Sigmoid colon (tissue), 4 donors: ENCODE data around the gene CKAP5.

ENCODE experiments used
- CTCF ChIP-seq, 4 experiments: fragments of 450-650 bp in 3 of 4; fragments of 200-600 bp in 1 of 4; IDR thresholded peaks; one replicate each; pipeline ENCODE4 v1.5.1; 2016 to 2019; ENCODE audit warnings: antibody characterized with exemption in 4 of 4, mild to moderate bottlenecking in 3 of 4, moderate library complexity in 2 of 4
- EP300 ChIP-seq, 4 donors: sonication (generic); formaldehyde crosslinking; IDR thresholded peaks; one replicate each; pipeline ENCODE4 v1.6.1; 2017; ENCODE audit warnings: antibody characterized with exemption in 4 of 4
- POLR2A ChIP-seq, 2 donors: fragments of 450-650 bp; IDR thresholded peaks; one replicate each; pipeline ENCODE4 v1.6.1; 2016; ENCODE audit warnings: antibody characterized with exemption in 2 of 2, mild to moderate bottlenecking in 2 of 2, moderate library complexity in 2 of 2
- POLR2AphosphoS5 ChIP-seq, 4 donors: sonication (generic); formaldehyde crosslinking; IDR thresholded peaks; one replicate each; pipeline ENCODE4 v1.6.1; 2017; ENCODE audit warnings: antibody characterized with exemption in 4 of 4

GRCh38 chr11:46766656-46767055 is 79.4 kb downstream of the CKAP5 start:
- no peak for TF ChIP-seq CTCF (IDR thresholded peaks at IDR 0.05)
- TF ChIP-seq POLR2AphosphoS5 (IDR thresholded peaks at IDR 0.05): no peak
- TF ChIP-seq POLR2A (IDR thresholded peaks at IDR 0.05): no peak
- TF ChIP-seq EP300 (IDR thresholded peaks at IDR 0.05): no peak
